Measurements from ENCODE around the gene CBY3. TPM values are rescaled to one million over a fixed set of nuclear protein-coding genes. Genes with fewer than 3 reads are reported as not detected.
"Not testable (repeated sequence)": the region's sequence is repeated elsewhere in the genome, so short reads cannot be mapped to it uniquely, and the experiment has no call there.

CBY3 gene
- polyA plus RNA-seq, 4 donors: 0.07 to 1.0 TPM; not detected in 2

DNA sequence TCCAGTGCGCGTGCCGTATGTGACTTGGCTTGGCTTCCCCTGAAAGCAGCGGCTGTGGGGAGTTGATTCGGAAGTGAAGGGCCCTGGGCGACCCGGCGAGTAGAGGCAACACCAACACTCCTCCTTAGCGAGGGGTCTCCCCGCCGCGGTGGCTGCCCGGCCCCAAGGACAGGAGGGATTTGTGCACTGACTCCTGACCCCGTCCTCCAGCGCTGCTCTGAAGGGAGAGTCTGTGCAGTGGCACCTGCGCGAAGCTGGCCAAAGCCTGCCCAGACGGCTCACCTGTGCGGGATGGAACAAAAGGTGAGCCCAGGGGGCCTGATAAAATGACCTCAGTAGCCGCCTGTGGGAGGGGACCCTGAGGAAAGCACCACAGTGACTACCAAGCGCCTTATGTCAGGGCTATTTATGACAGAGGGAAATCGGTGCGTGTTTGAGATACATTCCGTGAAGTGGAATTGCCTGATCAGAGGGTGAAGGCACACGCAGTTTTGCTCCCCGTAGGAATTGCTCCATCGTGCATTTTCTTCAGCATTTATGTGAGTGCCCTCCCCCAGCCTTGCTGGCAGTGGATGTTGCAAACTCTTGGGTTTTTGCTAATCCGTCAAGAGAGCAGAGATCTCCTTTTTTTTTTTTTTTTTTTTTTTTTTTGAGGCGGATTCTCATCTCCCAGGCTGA is 22.5 kb downstream of the CBY3 start:
- not testable (repeated sequence) for H3K27me3 ChIP-seq (ENCODE audit: control insufficient read depth in 3 of 3, insufficient read depth in 3 of 3, low read length in 3 of 3); FAIRE-seq; H3K36me3 ChIP-seq (ENCODE audit: control insufficient read depth in 3 of 3, insufficient read depth in 2 of 3, low read depth in 1 of 3, low read length in 3 of 3); H3K4me1 ChIP-seq (ENCODE audit: control insufficient read depth in 3 of 3, insufficient read depth in 2 of 3, low read depth in 1 of 3, low read length in 2 of 3); H3K9me3 ChIP-seq (ENCODE audit: control insufficient read depth in 2 of 2, insufficient read depth in 1 of 2, low read depth in 1 of 2, low read length in 1 of 2)
- Histone ChIP-seq H3K27ac (ENCODE audit: low read depth in 1 of 3, low read length in 2 of 3) (peak overlapping the region in 2 of 3 donors; percentile 37 to 50), H3K4me3 (ENCODE audit: low read depth in 1 of 3, low read length in 3 of 3) (peak overlapping the region in 2 of 3 donors; percentile 55 to 62)
- DNase-seq: peak; percentile 27 to 51
- 2 to 14% (median 6%) methylated on average over 6 to 10 of the region's 29 CpGs for WGBS, 3 donors

DNA sequence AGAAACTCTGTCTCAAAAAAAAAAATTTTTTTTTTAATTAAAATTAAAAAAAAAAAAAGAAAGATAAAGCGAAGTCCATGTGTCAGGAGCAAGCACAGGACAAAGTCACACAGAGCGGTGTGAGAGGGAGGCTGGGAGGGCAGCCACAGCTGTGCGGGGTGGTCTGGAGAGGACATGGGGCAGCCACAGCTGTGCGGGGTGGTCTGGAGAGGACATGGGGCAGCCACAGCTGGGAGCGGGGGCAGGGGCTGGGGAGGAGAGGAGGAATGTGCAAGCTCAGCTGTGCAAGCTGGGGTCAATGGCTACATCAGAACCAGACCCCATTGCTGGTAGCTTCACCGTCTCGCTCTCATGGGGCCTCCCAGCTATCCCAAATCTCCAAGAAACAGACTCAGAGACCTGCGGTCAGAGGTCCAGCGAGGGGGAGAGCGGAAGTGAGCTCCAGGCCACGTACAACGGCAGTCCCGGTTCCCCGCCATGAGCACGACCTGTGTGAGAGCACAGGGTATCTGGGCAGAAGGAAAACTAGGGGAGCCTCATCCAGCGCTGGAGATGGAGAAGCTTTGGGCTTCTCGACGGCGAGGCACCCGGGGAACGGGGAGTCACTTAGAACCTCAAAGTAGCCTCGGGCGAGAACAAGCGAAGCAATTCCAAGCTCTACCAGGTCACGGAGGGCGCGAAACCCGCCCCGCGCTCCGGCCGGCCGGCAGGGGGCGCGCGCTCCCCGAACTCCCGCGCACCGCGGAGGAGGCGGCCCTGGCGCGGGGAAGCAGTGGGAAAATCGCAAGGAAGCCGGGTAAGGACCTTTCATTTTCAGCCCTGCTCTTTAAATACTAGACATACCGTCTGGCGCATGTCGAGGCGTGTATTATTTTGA is 23.3 kb downstream of the CBY3 start:
- not testable (repeated sequence) for H3K4me1 ChIP-seq (ENCODE audit: control insufficient read depth in 3 of 3, insufficient read depth in 2 of 3, low read depth in 1 of 3, low read length in 2 of 3); H3K27ac ChIP-seq (ENCODE audit: low read depth in 1 of 3, low read length in 2 of 3); H3K36me3 ChIP-seq (ENCODE audit: control insufficient read depth in 3 of 3, insufficient read depth in 2 of 3, low read depth in 1 of 3, low read length in 3 of 3); H3K4me3 ChIP-seq (ENCODE audit: low read depth in 1 of 3, low read length in 3 of 3); FAIRE-seq; H3K9me3 ChIP-seq (ENCODE audit: control insufficient read depth in 2 of 2, insufficient read depth in 1 of 2, low read depth in 1 of 2, low read length in 1 of 2); DNase-seq; H3K27me3 ChIP-seq (ENCODE audit: control insufficient read depth in 3 of 3, insufficient read depth in 3 of 3, low read length in 3 of 3)
- WGBS, 3 donors: 14 to 94% (median 17%) methylated on average over 2 to 11 of the region's 50 CpGs

DNA sequence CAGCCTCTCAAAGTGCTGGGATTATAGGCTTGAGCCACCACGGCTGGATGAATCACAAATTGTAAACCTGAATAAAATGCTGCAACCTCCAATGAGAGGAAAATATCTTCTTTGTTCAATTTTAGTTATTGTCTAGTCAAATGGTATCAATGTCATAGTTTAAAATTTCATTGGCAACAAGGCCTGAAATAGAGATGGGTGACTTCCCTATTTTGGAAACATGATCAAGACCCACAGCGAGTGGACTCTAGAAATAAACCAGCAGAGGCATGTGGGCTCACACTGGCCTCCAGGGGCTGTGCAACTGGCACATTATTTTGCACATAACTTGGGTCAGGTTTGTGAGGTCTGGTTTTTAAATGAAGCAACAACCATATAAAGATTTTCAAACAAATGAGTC is 27.7 kb downstream of the CBY3 start:
- WGBS, 3 donors: 71 to 75% (median 75%) methylated on average over 1 to 2 of the region's 2 CpGs
- not testable (repeated sequence) for H3K4me1 ChIP-seq (ENCODE audit: control insufficient read depth in 3 of 3, insufficient read depth in 2 of 3, low read depth in 1 of 3, low read length in 2 of 3); H3K4me3 ChIP-seq (ENCODE audit: low read depth in 1 of 3, low read length in 3 of 3); H3K9me3 ChIP-seq (ENCODE audit: control insufficient read depth in 2 of 2, insufficient read depth in 1 of 2, low read depth in 1 of 2, low read length in 1 of 2); FAIRE-seq; DNase-seq; H3K36me3 ChIP-seq (ENCODE audit: control insufficient read depth in 3 of 3, insufficient read depth in 2 of 3, low read depth in 1 of 3, low read length in 3 of 3); H3K27ac ChIP-seq (ENCODE audit: low read depth in 1 of 3, low read length in 2 of 3); H3K27me3 ChIP-seq (ENCODE audit: control insufficient read depth in 3 of 3, insufficient read depth in 3 of 3, low read length in 3 of 3)

DNA sequence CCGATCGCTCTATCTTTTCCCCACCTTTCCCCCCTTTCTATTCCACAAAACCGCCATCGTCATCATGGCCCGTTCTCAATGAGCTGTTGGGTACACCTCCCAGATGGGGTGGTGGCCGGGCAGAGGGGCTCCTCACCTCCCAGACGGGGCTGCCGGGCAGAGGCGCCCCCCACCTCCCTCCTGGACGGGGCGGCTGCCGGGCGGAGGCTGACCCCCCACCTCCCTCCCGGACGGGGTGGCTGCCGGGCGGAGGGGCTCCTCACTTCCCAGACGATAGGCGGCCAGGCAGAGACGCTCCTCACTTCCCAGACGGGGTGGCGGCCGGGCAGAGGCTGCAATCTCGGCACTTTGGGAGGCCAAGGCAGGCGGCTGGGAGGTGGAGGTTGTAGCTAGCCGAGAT is 30.6 kb downstream of the CBY3 start:
- FAIRE-seq; H3K9me3 ChIP-seq (ENCODE audit: control insufficient read depth in 2 of 2, insufficient read depth in 1 of 2, low read depth in 1 of 2, low read length in 1 of 2); H3K27me3 ChIP-seq (ENCODE audit: control insufficient read depth in 3 of 3, insufficient read depth in 3 of 3, low read length in 3 of 3); H3K4me1 ChIP-seq (ENCODE audit: control insufficient read depth in 3 of 3, insufficient read depth in 2 of 3, low read depth in 1 of 3, low read length in 2 of 3); DNase-seq; H3K27ac ChIP-seq (ENCODE audit: low read depth in 1 of 3, low read length in 2 of 3); H3K36me3 ChIP-seq (ENCODE audit: control insufficient read depth in 3 of 3, insufficient read depth in 2 of 3, low read depth in 1 of 3, low read length in 3 of 3); H3K4me3 ChIP-seq (ENCODE audit: low read depth in 1 of 3, low read length in 3 of 3): not testable (repeated sequence)
- WGBS, 3 donors: 89 to 94% (median 90%) methylated on average over 12 to 26 of the region's 26 CpGs

DNA sequence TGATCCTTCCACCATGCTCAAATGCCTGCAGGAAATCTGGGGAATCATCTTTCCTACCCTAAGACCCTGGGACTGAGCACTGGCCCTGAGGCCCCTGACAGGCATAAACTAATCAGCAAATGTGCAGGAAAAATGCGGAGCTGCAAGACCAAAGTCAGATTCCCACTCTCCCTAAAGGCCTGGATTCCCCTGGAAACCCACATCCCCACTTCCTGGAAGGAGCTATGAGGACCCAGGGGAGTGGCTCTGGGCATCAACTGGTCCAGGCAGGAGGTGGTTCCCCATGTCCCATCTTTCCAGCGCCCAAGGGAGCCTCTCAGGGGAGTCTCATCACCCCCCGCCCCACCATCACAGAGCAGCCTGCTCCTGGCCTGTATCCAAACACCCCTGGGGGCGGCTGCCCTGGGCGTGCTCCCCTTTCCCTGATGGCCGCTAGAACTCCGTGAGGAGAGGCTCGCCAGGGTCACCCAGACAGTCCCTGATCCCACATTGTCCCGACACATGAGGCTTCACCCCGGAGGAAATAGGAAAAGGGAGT is 31.6 kb downstream of the CBY3 start:
- H3K36me3 ChIP-seq (ENCODE audit: control insufficient read depth in 3 of 3, insufficient read depth in 2 of 3, low read depth in 1 of 3, low read length in 3 of 3); H3K4me3 ChIP-seq (ENCODE audit: low read depth in 1 of 3, low read length in 3 of 3); H3K27ac ChIP-seq (ENCODE audit: low read depth in 1 of 3, low read length in 2 of 3); FAIRE-seq; H3K4me1 ChIP-seq (ENCODE audit: control insufficient read depth in 3 of 3, insufficient read depth in 2 of 3, low read depth in 1 of 3, low read length in 2 of 3); H3K9me3 ChIP-seq (ENCODE audit: control insufficient read depth in 2 of 2, insufficient read depth in 1 of 2, low read depth in 1 of 2, low read length in 1 of 2); DNase-seq; H3K27me3 ChIP-seq (ENCODE audit: control insufficient read depth in 3 of 3, insufficient read depth in 3 of 3, low read length in 3 of 3): not testable (repeated sequence)
- WGBS, 3 donors: 72 to 78% (median 77%) methylated on average over 6 to 10 of the region's 10 CpGs

DNA sequence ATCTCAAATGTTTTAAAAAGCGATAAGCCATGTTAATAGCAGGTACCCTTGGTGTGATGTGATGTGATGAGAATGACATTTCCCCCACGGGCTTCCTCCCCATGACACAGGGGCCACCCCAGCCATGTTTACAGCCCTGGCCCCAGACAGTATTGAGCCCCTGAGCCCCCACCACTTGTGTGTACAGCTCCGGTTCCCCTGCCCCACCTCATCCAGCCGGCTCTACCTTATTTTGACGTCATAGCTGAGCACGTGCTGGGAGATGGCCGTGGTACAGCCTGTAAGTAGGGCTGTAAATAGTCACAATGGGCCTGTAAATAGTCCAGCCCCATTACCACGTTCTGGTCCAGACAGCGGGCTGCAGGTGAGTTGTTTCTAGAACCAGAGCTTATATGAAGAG is 32.4 kb downstream of the CBY3 start:
- Histone ChIP-seq H3K9me3 (ENCODE audit: control insufficient read depth in 2 of 2, insufficient read depth in 1 of 2, low read depth in 1 of 2, low read length in 1 of 2) (no peaks in the 10 kb centered on the region), H3K36me3 (ENCODE audit: control insufficient read depth in 3 of 3, insufficient read depth in 2 of 3, low read depth in 1 of 3, low read length in 3 of 3) (no peaks in the 10 kb centered on the region), H3K4me3 (ENCODE audit: low read depth in 1 of 3, low read length in 3 of 3) (no peak overlapping the region), H3K27ac (ENCODE audit: low read depth in 1 of 3, low read length in 2 of 3) (no peak overlapping the region), H3K27me3 (ENCODE audit: control insufficient read depth in 3 of 3, insufficient read depth in 3 of 3, low read length in 3 of 3) (no peaks in the 10 kb centered on the region), H3K4me1 (ENCODE audit: control insufficient read depth in 3 of 3, insufficient read depth in 2 of 3, low read depth in 1 of 3, low read length in 2 of 3) (no peaks in the 10 kb centered on the region)
- FAIRE-seq (no peak), DNase-seq (no peak)
- WGBS, 3 donors: 74 to 79% (median 78%) methylated on average over 9 of the region's 9 CpGs

DNA sequence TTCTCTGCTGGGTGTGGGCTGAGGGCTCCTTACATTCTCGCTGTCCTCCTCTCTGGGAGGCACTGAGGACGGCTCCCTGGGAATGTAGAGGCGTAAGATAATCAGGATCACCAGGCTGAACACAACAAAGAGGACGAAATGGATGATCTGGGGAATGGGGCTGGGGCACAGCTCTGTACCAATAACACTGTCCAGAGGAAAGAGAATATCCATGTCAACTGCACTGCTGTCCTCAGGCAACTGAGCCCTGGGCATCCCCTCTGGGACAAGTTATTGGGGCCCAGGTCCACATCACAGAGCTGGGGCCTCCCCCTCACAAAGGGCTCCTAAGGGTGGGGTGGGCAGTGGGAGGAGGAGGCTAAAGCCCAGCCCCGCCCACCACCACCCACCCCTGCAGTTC is 36.1 kb downstream of the CBY3 start:
- not testable (repeated sequence) for H3K4me3 ChIP-seq (ENCODE audit: low read depth in 1 of 3, low read length in 3 of 3); H3K4me1 ChIP-seq (ENCODE audit: control insufficient read depth in 3 of 3, insufficient read depth in 2 of 3, low read depth in 1 of 3, low read length in 2 of 3); H3K27ac ChIP-seq (ENCODE audit: low read depth in 1 of 3, low read length in 2 of 3); FAIRE-seq; H3K9me3 ChIP-seq (ENCODE audit: control insufficient read depth in 2 of 2, insufficient read depth in 1 of 2, low read depth in 1 of 2, low read length in 1 of 2); H3K27me3 ChIP-seq (ENCODE audit: control insufficient read depth in 3 of 3, insufficient read depth in 3 of 3, low read length in 3 of 3); H3K36me3 ChIP-seq (ENCODE audit: control insufficient read depth in 3 of 3, insufficient read depth in 2 of 3, low read depth in 1 of 3, low read length in 3 of 3); DNase-seq
- WGBS, 3 donors: 79 to 89% (median 86%) methylated on average over 4 of the region's 5 CpGs

DNA sequence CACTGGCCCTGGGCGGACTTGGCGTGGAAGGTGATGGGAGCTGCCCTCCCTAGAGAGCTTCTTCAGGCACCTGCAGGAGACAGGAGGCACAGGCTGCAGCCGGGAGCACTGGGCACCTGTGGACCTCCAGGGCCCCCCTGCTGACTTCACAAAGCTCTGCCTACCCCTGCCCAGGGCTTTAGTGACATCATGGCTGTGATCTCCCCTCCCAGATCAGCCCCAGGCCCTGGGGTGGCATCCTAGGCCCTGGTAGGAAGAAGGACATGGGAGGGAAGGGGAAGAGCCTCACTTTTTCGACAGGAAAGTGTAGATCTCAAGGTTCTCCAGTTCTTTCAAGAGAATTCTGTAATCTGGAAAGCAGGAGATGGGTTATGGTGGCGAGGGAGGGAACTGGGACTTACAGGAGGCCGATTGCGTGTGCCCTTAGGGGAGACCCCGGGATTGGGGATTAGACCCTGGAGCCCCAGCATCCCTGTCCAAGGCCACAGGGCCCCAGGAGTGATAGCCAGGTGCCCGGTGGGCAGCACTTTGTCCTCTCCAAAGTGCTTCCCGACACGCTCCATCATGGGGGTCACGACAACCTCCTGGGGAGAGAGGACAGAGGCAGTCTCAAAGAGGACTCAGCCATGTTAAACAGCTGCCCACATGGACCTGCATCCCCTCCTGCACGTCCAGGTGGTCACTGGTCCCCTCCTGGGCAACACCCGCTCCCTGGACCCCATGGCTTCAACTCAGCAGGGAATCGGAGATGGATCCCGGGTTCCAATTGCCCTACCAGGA is 37.5 kb downstream of the CBY3 start:
- not testable (repeated sequence) for H3K4me1 ChIP-seq (ENCODE audit: control insufficient read depth in 3 of 3, insufficient read depth in 2 of 3, low read depth in 1 of 3, low read length in 2 of 3); FAIRE-seq; H3K4me3 ChIP-seq (ENCODE audit: low read depth in 1 of 3, low read length in 3 of 3); DNase-seq; H3K27me3 ChIP-seq (ENCODE audit: control insufficient read depth in 3 of 3, insufficient read depth in 3 of 3, low read length in 3 of 3); H3K27ac ChIP-seq (ENCODE audit: low read depth in 1 of 3, low read length in 2 of 3); H3K9me3 ChIP-seq (ENCODE audit: control insufficient read depth in 2 of 2, insufficient read depth in 1 of 2, low read depth in 1 of 2, low read length in 1 of 2); H3K36me3 ChIP-seq (ENCODE audit: control insufficient read depth in 3 of 3, insufficient read depth in 2 of 3, low read depth in 1 of 3, low read length in 3 of 3)
- 76 to 85% (median 76%) methylated on average over 14 to 16 of the region's 16 CpGs for WGBS, 3 donors

Measured in small intestine (tissue), 7 donors.